IMR-90 (cell line): ENCODE results near the gene RASGRP1. TPM values are rescaled to one million over a fixed set of nuclear protein-coding genes. Genes with fewer than 3 reads are reported as not detected.

Experiments
- ATAC-seq: fragments of 200-7000 bp; cut with Tn5 transposase; 2 replicates; pipeline ENCODE4 v1.9.1; 2020; ENCODE audit warnings: low read depth, mild to moderate bottlenecking, moderate library complexity
- BruUV-seq: library from RNA; stranded (reverse); fragments of 400-500 nt; replicated peaks from 2 replicates; lab custom pipeline; 2021; lab: Mats Ljungman, UMichigan
- CTCF ChIA-PET: fragments of 300-600 bp; formaldehyde crosslinking; extraction: SDS; loops from one replicate; lab custom pipeline; 2021; ENCODE audit warnings: antibody characterized with exemption; lab: Yijun Ruan, JAX
- POLR2A ChIA-PET: fragments of 300-600 bp; sonication (Branson Sonifier 250); formaldehyde crosslinking; loops from one replicate; lab custom pipeline; 2022; ENCODE audit warnings: antibody characterized with exemption; ENCODE audit not compliant: unreplicated experiment; lab: Charles Lee
- DNase-seq: peaks from one replicate; pipeline ENCODE4 v3.0.0; 2013
- H2AFZ ChIP-seq: replicated peaks from 2 replicates; pipeline ENCODE3; 2013; ENCODE audit warnings: low read length, mild to moderate bottlenecking; ENCODE audit not compliant: poor library complexity
- H2AK5ac ChIP-seq: 2 replicates; pipeline ENCODE4 v1.6.1; 2013; ENCODE audit warnings: low read depth, low read length, inconsistent platforms
- H2AK9ac ChIP-seq: replicated peaks from 2 replicates; pipeline ENCODE3; 2013; ENCODE audit warnings: mild to moderate bottlenecking, low read depth, low read length, moderate library complexity; ENCODE audit not compliant: poor library complexity
- H2BK120ac ChIP-seq: 2 replicates; pipeline ENCODE4 v1.6.1; 2013; ENCODE audit warnings: low read depth, low read length, inconsistent platforms
- H2BK15ac ChIP-seq: 3 replicates; pipeline ENCODE4 v1.6.1; 2013; ENCODE audit warnings: low read depth, low read length, inconsistent platforms
- H2BK20ac ChIP-seq: 2 replicates; pipeline ENCODE4 v1.6.1; 2013; ENCODE audit warnings: low read depth, mild to moderate bottlenecking, inconsistent platforms, low read length, moderate library complexity
- H2BK5ac ChIP-seq: 2 replicates; pipeline ENCODE4 v1.6.1; 2013; ENCODE audit warnings: mild to moderate bottlenecking, low read depth, low read length, inconsistent platforms; ENCODE audit not compliant: poor library complexity, severe bottlenecking
- H3K14ac ChIP-seq: replicated peaks from 2 replicates; pipeline ENCODE4 v1.6.1; 2013; ENCODE audit warnings: low read depth, low read length, inconsistent platforms
- H3K18ac ChIP-seq: 2 replicates; pipeline ENCODE4 v1.6.1; 2013; ENCODE audit warnings: low read depth, low read length, control low read depth
- H3K23ac ChIP-seq: 2 replicates; pipeline ENCODE4 v1.6.1; 2013; ENCODE audit warnings: low read depth, low read length, inconsistent platforms
- H3K27ac ChIP-seq: 2 replicates; pipeline ENCODE4 v1.5.1; 2013; ENCODE audit warnings: mild to moderate bottlenecking, control low read depth, low read length; ENCODE audit not compliant: insufficient read depth
- H3K27me3 ChIP-seq: 2 replicates; pipeline ENCODE4 v1.6.1; 2013; ENCODE audit warnings: low read length; ENCODE audit not compliant: control insufficient read depth, insufficient read depth
- H3K36me3 ChIP-seq: 2 replicates; pipeline ENCODE4 v1.6.1; 2013; ENCODE audit warnings: low read length, mixed read lengths; ENCODE audit not compliant: control insufficient read depth, insufficient read depth
- H3K4ac ChIP-seq: 2 replicates; pipeline ENCODE4 v1.6.1; 2013; ENCODE audit warnings: low read depth, low read length, inconsistent platforms
- H3K4me1 ChIP-seq: 2 replicates; pipeline ENCODE4 v1.6.1; 2013; ENCODE audit warnings: low read length, mixed read lengths; ENCODE audit not compliant: control insufficient read depth, insufficient read depth
- H3K4me2 ChIP-seq: 2 replicates; pipeline ENCODE4 v1.6.1; 2013; ENCODE audit warnings: low read depth, mild to moderate bottlenecking, control low read depth, low read length, moderate library complexity
- H3K4me3 ChIP-seq: 2 replicates; pipeline ENCODE4 v1.5.1; 2013; ENCODE audit warnings: low read depth, mild to moderate bottlenecking, control low read depth, low read length, moderate library complexity; ENCODE audit not compliant: insufficient read depth
- H3K56ac ChIP-seq: 2 replicates; pipeline ENCODE4 v1.6.1; 2013; ENCODE audit warnings: low read length, inconsistent platforms; ENCODE audit not compliant: insufficient read depth; ENCODE audit errors: extremely low read depth
- H3K79me1 ChIP-seq, 2 experiments: 2 replicates each; pipeline ENCODE4 v1.6.1; 2013; ENCODE audit warnings: low read length in 2 of 2, inconsistent platforms in 1 of 2, low read depth in 1 of 2
- H3K9ac ChIP-seq: 2 replicates; pipeline ENCODE4 v1.6.1; 2013; ENCODE audit warnings: low read depth, low read length, control low read depth
- H3K9me1 ChIP-seq: 2 replicates; pipeline ENCODE4 v1.6.1; 2013; ENCODE audit warnings: low read length, inconsistent platforms; ENCODE audit not compliant: insufficient read depth
- H3K9me3 ChIP-seq: 2 replicates; pipeline ENCODE4 v1.6.1; 2013; ENCODE audit warnings: low read length; ENCODE audit not compliant: control insufficient read depth, insufficient read depth
- H4K20me1 ChIP-seq: 2 replicates; pipeline ENCODE4 v1.6.1; 2013; ENCODE audit warnings: low read length, inconsistent platforms; ENCODE audit not compliant: insufficient read depth
- H4K5ac ChIP-seq: 2 replicates; pipeline ENCODE4 v1.6.1; 2013; ENCODE audit warnings: mild to moderate bottlenecking, low read depth, low read length, control low read depth
- H4K8ac ChIP-seq, 2 experiments: 2 replicates each; pipeline ENCODE4 v1.6.1; 2013; ENCODE audit warnings: low read depth in 2 of 2, low read length in 2 of 2, control low read depth in 1 of 2, inconsistent platforms in 1 of 2
- H4K91ac ChIP-seq: 2 replicates; pipeline ENCODE4 v1.6.1; 2013; ENCODE audit warnings: low read depth, low read length, inconsistent platforms; ENCODE audit not compliant: insufficient read depth
- BHLHE40 ChIP-seq: fragments of 150-350 bp; IDR thresholded peaks from 2 replicates; pipeline ENCODE4 v1.6.1; 2016; ENCODE audit warnings: mild to moderate bottlenecking, low read depth, low read length
- CEBPB ChIP-seq: IDR thresholded peaks from 2 replicates; pipeline ENCODE4 v1.6.1; 2012; ENCODE audit warnings: low read depth, low read length, improper control_type of control experiment
- CHD1 ChIP-seq: IDR thresholded peaks from 2 replicates; pipeline ENCODE4 v1.6.1; 2012; ENCODE audit warnings: low read depth, low read length, improper control_type of control experiment
- FOS ChIP-seq: fragments of 150-350 bp; IDR thresholded peaks from 2 replicates; pipeline ENCODE4 v1.6.1; 2016; ENCODE audit warnings: low read depth, low read length
- MAFK ChIP-seq: IDR thresholded peaks from 2 replicates; pipeline ENCODE4 v1.6.1; 2012; ENCODE audit warnings: low read depth, low read length, improper control_type of control experiment
- MAZ ChIP-seq: IDR thresholded peaks from 2 replicates; pipeline ENCODE4 v1.6.1; 2012; ENCODE audit warnings: low read depth, mild to moderate bottlenecking, low read length, improper control_type of control experiment, moderate library complexity, borderline replicate concordance
- MXI1 ChIP-seq: IDR thresholded peaks from 2 replicates; pipeline ENCODE4 v1.6.1; 2012; ENCODE audit warnings: low read depth, mild to moderate bottlenecking, low read length, moderate library complexity, borderline replicate concordance
- NFE2L2 ChIP-seq: fragments of 150-350 bp; IDR thresholded peaks from 2 replicates; pipeline ENCODE4 v1.6.1; 2016; ENCODE audit warnings: low read depth, mild to moderate bottlenecking, low read length
- POLR2A ChIP-seq: IDR thresholded peaks from 2 replicates; pipeline ENCODE4 v1.6.1; 2012; ENCODE audit warnings: mild to moderate bottlenecking, low read depth, low read length
- RAD21 ChIP-seq: IDR thresholded peaks from 2 replicates; pipeline ENCODE4 v1.6.1; 2012; ENCODE audit warnings: low read length, improper control_type of control experiment
- RCOR1 ChIP-seq: IDR thresholded peaks from 2 replicates; pipeline ENCODE4 v1.6.1; 2012; ENCODE audit warnings: mild to moderate bottlenecking, low read length, improper control_type of control experiment; ENCODE audit not compliant: insufficient replicate concordance
- RFX5 ChIP-seq: IDR thresholded peaks from 2 replicates; pipeline ENCODE4 v1.8.0; 2012; ENCODE audit warnings: low read depth, mild to moderate bottlenecking, low read length, moderate library complexity
- SMC3 ChIP-seq: fragments of 150-350 bp; IDR thresholded peaks from 2 replicates; pipeline ENCODE4 v1.6.1; 2016; ENCODE audit warnings: low read depth, mild to moderate bottlenecking, antibody characterized with exemption, low read length, moderate library complexity
- dilution Hi-C: fragments of 300-500 bp; cut with HindIII; formaldehyde crosslinking; loops from one replicate; pipeline ENCODE4 v1.14.3; 2018; ENCODE audit warnings: low sequenced_read_pairs; ENCODE audit not compliant: unreplicated experiment
- in situ Hi-C: fragments of 300-500 bp; cut with MboI; formaldehyde crosslinking; loops from 3 replicates; pipeline ENCODE4 v1.14.3; 2019; ENCODE audit warnings: low sequenced_read_pairs, inconsistent platforms, mixed read lengths
- intact Hi-C: fragments of 100-400 bp; cut with micrococcal nuclease; formaldehyde crosslinking; loops from 2 replicates; pipeline ENCODE4 v1.10.0; 2022
- polyA plus RNA-seq, 3 experiments: library from polyadenylated mRNA; depleted of rRNA; stranded (reverse); fragments of >200 nt; gene quantifications; 2 replicates each; pipeline ENCODE4 v1.2.3, GENCODE V29; 2012; ENCODE audit warnings: low replicate concordance in 1 of 3
- total RNA-seq: library from RNA; depleted of rRNA; stranded (reverse); fragments of >200 nt; gene quantifications from 2 replicates; pipeline ENCODE4 v1.2.3, GENCODE V29; 2012
- TF ChIP-seq, protein P1 (sequence below): fragments of 150-350 bp; IDR thresholded peaks from 2 replicates; pipeline ENCODE4 v1.6.1; 2016; ENCODE audit warnings: low read depth, mild to moderate bottlenecking, low read length, moderate library complexity, borderline replicate concordance
- TF ChIP-seq, protein P2 (sequence below): conservative IDR thresholded peaks from 2 replicates; pipeline ENCODE4 v1.5.1; 2012; ENCODE audit warnings: mild to moderate bottlenecking, low read depth, low read length, improper control_type of control experiment
- TF ChIP-seq, protein P3 (sequence below): fragments of 150-350 bp; IDR thresholded peaks from 2 replicates; pipeline ENCODE4 v1.6.1; 2017; ENCODE audit warnings: mild to moderate bottlenecking, antibody characterized with exemption, low read length, low read depth

RASGRP1 gene
- total and polyA plus RNA-seq, 2 of the 4 experiments (the other 2 are of a cell fraction), result 1.4 to 3.2 TPM

DNA sequence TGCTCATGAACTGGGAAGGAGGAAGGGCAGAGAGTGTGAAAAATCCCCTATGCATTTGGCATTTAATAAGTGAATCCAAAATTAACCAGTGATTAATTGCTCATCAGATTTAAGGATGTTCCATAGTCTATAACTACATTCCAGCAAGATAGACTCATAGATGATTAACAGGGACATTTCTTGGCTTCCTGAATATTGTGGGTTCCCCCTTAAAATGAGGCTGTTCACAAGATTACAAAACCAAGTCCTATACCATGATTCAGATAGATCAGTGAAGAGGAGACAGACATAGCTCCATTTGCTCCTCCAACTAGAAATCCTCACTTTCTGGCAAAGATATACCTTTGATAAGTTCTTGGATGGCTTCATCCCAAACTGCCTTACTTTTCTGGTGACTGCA lies 15.4 kb downstream of the RASGRP1 start:
- peak overlapping the region; percentile 12 for H2AFZ ChIP-seq
- CTCF ChIA-PET, result no interaction called here

More for the DNA sequence above, 15.4 kb downstream of the RASGRP1 start:
- Histone ChIP-seq H3K27me3 (no peaks in the 10 kb centered on the region), H4K20me1 (no peaks in the 10 kb centered on the region), H3K4ac (peak overlapping the region; percentile 49; the same call in 1 of the 2 replicates), H2BK120ac (peak overlapping the region; percentile 39; the same call in 1 of the 2 replicates), H4K8ac (peak overlapping the region; percentile 18 to 51; a peak in 3 of 4 replicates), H3K9me1 (no peaks in the 10 kb centered on the region), H3K4me1 (peaks cover 6% of the 10 kb centered on the region; the same call in 1 of the 2 replicates), H4K91ac (peak overlapping the region; percentile 50; the same call in 1 of the 2 replicates), H3K18ac (peak overlapping the region; percentile 2; the same call in 1 of the 2 replicates), H3K4me3 (no peak overlapping the region), H3K56ac (no peak overlapping the region), H3K23ac (peak overlapping the region; percentile 29; the same call in 1 of the 2 replicates), H3K9me3 (no peaks in the 10 kb centered on the region), H3K36me3 (no peaks in the 10 kb centered on the region), H3K9ac (no peak overlapping the region), H2AK9ac (no peak overlapping the region), H3K14ac (peak overlapping the region; percentile 20), H3K4me2 (no peak overlapping the region; the same call in 1 of the 2 replicates), H2AK5ac (peak overlapping the region; percentile 78; the same call in 1 of the 2 replicates), H2BK15ac (peak overlapping the region; percentile 48; the same call in 2 of the 3 replicates), H2BK20ac (peak overlapping the region; percentile 59; the same call in 1 of the 2 replicates), H4K5ac (no peak overlapping the region), H3K27ac (no peak overlapping the region), H3K79me1 (no peaks in the 10 kb centered on the region), H2BK5ac (peak overlapping the region; percentile 30)
- POLR2A ChIA-PET, result no interaction called here
- intact Hi-C loops, result loop anchor here (5.0 kb wide), 2 partner anchors 57 to 72 kb away; no protein-coding TSS in a partner anchor
- peak; percentile 60 for DNase-seq
- peak; percentile 19; the same call in 1 of the 2 replicates for ATAC-seq
- TF ChIP-seq RFX5, result no peak
- no peak for TF ChIP-seq MAZ
- no peak for TF ChIP-seq MAFK
- no peak for TF ChIP-seq RCOR1
- TF ChIP-seq POLR2A, result no peak
- no peak for TF ChIP-seq MXI1
- no peak for TF ChIP-seq FOS
- TF ChIP-seq, protein P1, sequence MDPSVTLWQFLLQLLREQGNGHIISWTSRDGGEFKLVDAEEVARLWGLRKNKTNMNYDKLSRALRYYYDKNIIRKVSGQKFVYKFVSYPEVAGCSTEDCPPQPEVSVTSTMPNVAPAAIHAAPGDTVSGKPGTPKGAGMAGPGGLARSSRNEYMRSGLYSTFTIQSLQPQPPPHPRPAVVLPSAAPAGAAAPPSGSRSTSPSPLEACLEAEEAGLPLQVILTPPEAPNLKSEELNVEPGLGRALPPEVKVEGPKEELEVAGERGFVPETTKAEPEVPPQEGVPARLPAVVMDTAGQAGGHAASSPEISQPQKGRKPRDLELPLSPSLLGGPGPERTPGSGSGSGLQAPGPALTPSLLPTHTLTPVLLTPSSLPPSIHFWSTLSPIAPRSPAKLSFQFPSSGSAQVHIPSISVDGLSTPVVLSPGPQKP, result no peak
- no peak for TF ChIP-seq NFE2L2
- TF ChIP-seq, protein P2, sequence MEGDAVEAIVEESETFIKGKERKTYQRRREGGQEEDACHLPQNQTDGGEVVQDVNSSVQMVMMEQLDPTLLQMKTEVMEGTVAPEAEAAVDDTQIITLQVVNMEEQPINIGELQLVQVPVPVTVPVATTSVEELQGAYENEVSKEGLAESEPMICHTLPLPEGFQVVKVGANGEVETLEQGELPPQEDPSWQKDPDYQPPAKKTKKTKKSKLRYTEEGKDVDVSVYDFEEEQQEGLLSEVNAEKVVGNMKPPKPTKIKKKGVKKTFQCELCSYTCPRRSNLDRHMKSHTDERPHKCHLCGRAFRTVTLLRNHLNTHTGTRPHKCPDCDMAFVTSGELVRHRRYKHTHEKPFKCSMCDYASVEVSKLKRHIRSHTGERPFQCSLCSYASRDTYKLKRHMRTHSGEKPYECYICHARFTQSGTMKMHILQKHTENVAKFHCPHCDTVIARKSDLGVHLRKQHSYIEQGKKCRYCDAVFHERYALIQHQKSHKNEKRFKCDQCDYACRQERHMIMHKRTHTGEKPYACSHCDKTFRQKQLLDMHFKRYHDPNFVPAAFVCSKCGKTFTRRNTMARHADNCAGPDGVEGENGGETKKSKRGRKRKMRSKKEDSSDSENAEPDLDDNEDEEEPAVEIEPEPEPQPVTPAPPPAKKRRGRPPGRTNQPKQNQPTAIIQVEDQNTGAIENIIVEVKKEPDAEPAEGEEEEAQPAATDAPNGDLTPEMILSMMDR, result no peak
- TF ChIP-seq CHD1, result no peak
- no peak for TF ChIP-seq SMC3
- TF ChIP-seq, protein P3, sequence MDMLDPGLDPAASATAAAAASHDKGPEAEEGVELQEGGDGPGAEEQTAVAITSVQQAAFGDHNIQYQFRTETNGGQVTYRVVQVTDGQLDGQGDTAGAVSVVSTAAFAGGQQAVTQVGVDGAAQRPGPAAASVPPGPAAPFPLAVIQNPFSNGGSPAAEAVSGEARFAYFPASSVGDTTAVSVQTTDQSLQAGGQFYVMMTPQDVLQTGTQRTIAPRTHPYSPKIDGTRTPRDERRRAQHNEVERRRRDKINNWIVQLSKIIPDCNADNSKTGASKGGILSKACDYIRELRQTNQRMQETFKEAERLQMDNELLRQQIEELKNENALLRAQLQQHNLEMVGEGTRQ, result no peak
- no peak for TF ChIP-seq BHLHE40
- no peak for TF ChIP-seq RAD21
- TF ChIP-seq CEBPB, result no peak
- dilution Hi-C loops, result no loop called here
- no TSS peak for BruUV-seq
- in situ Hi-C loops, result no loop called here
